Stimulated activated CD8-positive, alpha-beta memory T cell treated with anti-CD3 and anti-CD28 coated beads, Interleukin-4, amount 100 ng/mL, for 4 hours (primary cell): ENCODE measurements around the gene RAB3IL1.
"Not testable (repeated sequence)": the region's sequence is repeated elsewhere in the genome, so short reads cannot be mapped to it uniquely, and the experiment has no call there.

Experiments used
- DNase-seq, 2 donors: peaks; one replicate each; pipeline ENCODE4 v3.0.0-alpha.2; 2020; ENCODE audit warnings: low read depth in 2 of 2, low spot score in 1 of 2

The RAB3IL1 gene

GRCh38 chr11:61917334-61918109 lies at the start of gene RAB3IL1:
Gene RAB3IL1 (minus strand): TSS chr11:61917566. CDS start chr11:61917367, 199 bp downstream.
- DNase-seq: no peak

GRCh38 chr11:61966734-61967115 lies 49.4 kb upstream of the RAB3IL1 start:
- DNase-seq: no peak

- DNase-seq: not testable (repeated sequence)
Observed at GRCh38 chr11:61964666-61965271, 47.4 kb upstream of the RAB3IL1 start.

GRCh38 chr11:61964058-61964665 lies 46.8 kb upstream of the RAB3IL1 start:
- DNase-seq: no peak

GRCh38 chr11:61963282-61964057 lies 46.1 kb upstream of the RAB3IL1 start:
- DNase-seq: no peak

- no peak for DNase-seq
Observed at GRCh38 chr11:61963016-61963281, 45.6 kb upstream of the RAB3IL1 start.

- no peak for DNase-seq
Observed at GRCh38 chr11:61962213-61963015, 45.0 kb upstream of the RAB3IL1 start.

- DNase-seq: no peak
Observed at GRCh38 chr11:61961570-61962212, 44.3 kb upstream of the RAB3IL1 start.

GRCh38 chr11:61960532-61960931 lies 43.2 kb upstream of the RAB3IL1 start:
- DNase-seq: no peak

GRCh38 chr11:61959678-61960077 lies 42.3 kb upstream of the RAB3IL1 start:
- no peak for DNase-seq

GRCh38 chr11:61959114-61959513 lies 41.7 kb upstream of the RAB3IL1 start:
- DNase-seq: no peak

GRCh38 chr11:61958590-61958989 lies 41.2 kb upstream of the RAB3IL1 start:
- no peak for DNase-seq

- DNase-seq: no peak
Observed at GRCh38 chr11:61957021-61957770, 39.8 kb upstream of the RAB3IL1 start.

GRCh38 chr11:61956191-61957020 lies 39.0 kb upstream of the RAB3IL1 start:
- DNase-seq: no peak

- no peak for DNase-seq
Observed at GRCh38 chr11:61955422-61956135, 38.2 kb upstream of the RAB3IL1 start.

GRCh38 chr11:61954851-61955421 lies 37.6 kb upstream of the RAB3IL1 start:
- no peak for DNase-seq

GRCh38 chr11:61954106-61954850 lies 36.9 kb upstream of the RAB3IL1 start:
- no peak for DNase-seq
